ENCODE measurements around the gene FLNB. TPM values are rescaled to one million over a fixed set of nuclear protein-coding genes. Genes with fewer than 3 reads are reported as not detected.
A peak's percentile ranks its signal among the peaks of the same experiment; 100 is the strongest.

FLNB gene
- total and polyA plus RNA-seq, 2 of the 13 experiments (the other 11 are each of a cell fraction or from before 2014, with no cell fraction given): 106 to 130 TPM

GRCh38 chr3:58084788-58085543 is 76.7 kb downstream of the FLNB start (continued):
- TF ChIP-seq ZHX1 (CRISPR knock-in tag; IDR thresholded peaks at IDR 0.05; ENCODE audit: low read depth) (no peak), ATAD3A (CRISPR knock-in tag; IDR thresholded peaks at IDR 0.05) (no peak), NFKBIZ (CRISPR knock-in tag; IDR thresholded peaks at IDR 0.05) (no peak), RAD51 (IDR thresholded peaks at IDR 0.05; ENCODE audit: borderline replicate concordance) (no peak), ZNF260 (CRISPR knock-in tag; IDR thresholded peaks at IDR 0.05; ENCODE audit: borderline replicate concordance, low read depth) (no peak), TFE3 (CRISPR knock-in tag; IDR thresholded peaks at IDR 0.05) (peak; percentile 70), ZNF615 (CRISPR knock-in tag; IDR thresholded peaks at IDR 0.05; ENCODE audit: borderline replicate concordance) (no peak), CEBPG (CRISPR knock-in tag; IDR thresholded peaks at IDR 0.05) (peak; percentile 42; the same call in 1 of the 2 replicates), SIN3B (IDR thresholded peaks at IDR 0.05; ENCODE audit: low read length) (no peak), ZNF780A (CRISPR knock-in tag; IDR thresholded peaks at IDR 0.05) (no peak), NR2F6 (IDR thresholded peaks at IDR 0.05) (peak; percentile 78), NR2F6 (CRISPR knock-in tag; IDR thresholded peaks at IDR 0.05) (peak; percentile 81), ZBTB39 (CRISPR knock-in tag; IDR thresholded peaks at IDR 0.05) (no peak), ZNF234 (CRISPR knock-in tag; conservative IDR thresholded peaks at IDR 0.05) (no peak), ISL2 (CRISPR knock-in tag; IDR thresholded peaks at IDR 0.05) (no peak), SKI (IDR thresholded peaks at IDR 0.05; ENCODE audit: partially characterized antibody) (no peak)
- TF ChIP-seq, protein P1, sequence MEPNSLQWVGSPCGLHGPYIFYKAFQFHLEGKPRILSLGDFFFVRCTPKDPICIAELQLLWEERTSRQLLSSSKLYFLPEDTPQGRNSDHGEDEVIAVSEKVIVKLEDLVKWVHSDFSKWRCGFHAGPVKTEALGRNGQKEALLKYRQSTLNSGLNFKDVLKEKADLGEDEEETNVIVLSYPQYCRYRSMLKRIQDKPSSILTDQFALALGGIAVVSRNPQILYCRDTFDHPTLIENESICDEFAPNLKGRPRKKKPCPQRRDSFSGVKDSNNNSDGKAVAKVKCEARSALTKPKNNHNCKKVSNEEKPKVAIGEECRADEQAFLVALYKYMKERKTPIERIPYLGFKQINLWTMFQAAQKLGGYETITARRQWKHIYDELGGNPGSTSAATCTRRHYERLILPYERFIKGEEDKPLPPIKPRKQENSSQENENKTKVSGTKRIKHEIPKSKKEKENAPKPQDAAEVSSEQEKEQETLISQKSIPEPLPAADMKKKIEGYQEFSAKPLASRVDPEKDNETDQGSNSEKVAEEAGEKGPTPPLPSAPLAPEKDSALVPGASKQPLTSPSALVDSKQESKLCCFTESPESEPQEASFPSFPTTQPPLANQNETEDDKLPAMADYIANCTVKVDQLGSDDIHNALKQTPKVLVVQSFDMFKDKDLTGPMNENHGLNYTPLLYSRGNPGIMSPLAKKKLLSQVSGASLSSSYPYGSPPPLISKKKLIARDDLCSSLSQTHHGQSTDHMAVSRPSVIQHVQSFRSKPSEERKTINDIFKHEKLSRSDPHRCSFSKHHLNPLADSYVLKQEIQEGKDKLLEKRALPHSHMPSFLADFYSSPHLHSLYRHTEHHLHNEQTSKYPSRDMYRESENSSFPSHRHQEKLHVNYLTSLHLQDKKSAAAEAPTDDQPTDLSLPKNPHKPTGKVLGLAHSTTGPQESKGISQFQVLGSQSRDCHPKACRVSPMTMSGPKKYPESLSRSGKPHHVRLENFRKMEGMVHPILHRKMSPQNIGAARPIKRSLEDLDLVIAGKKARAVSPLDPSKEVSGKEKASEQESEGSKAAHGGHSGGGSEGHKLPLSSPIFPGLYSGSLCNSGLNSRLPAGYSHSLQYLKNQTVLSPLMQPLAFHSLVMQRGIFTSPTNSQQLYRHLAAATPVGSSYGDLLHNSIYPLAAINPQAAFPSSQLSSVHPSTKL (CRISPR knock-in tag; IDR thresholded peaks at IDR 0.05): peak; percentile 42; the same call in 1 of the 2 replicates
- TF ChIP-seq, protein P2, sequence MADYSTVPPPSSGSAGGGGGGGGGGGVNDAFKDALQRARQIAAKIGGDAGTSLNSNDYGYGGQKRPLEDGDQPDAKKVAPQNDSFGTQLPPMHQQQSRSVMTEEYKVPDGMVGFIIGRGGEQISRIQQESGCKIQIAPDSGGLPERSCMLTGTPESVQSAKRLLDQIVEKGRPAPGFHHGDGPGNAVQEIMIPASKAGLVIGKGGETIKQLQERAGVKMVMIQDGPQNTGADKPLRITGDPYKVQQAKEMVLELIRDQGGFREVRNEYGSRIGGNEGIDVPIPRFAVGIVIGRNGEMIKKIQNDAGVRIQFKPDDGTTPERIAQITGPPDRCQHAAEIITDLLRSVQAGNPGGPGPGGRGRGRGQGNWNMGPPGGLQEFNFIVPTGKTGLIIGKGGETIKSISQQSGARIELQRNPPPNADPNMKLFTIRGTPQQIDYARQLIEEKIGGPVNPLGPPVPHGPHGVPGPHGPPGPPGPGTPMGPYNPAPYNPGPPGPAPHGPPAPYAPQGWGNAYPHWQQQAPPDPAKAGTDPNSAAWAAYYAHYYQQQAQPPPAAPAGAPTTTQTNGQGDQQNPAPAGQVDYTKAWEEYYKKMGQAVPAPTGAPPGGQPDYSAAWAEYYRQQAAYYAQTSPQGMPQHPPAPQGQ (CRISPR knock-in tag; IDR thresholded peaks at IDR 0.05; ENCODE audit: borderline replicate concordance): no peak
